ENCODE data around the gene RASGRP2. TPM values are rescaled to one million over a fixed set of nuclear protein-coding genes. Genes with fewer than 3 reads are reported as not detected.
A peak's percentile ranks its signal among the peaks of the same experiment; 100 is the strongest.

Gene RASGRP2
- total RNA-seq, 1 donor from 2014 or later = 4.2 TPM

DNA sequence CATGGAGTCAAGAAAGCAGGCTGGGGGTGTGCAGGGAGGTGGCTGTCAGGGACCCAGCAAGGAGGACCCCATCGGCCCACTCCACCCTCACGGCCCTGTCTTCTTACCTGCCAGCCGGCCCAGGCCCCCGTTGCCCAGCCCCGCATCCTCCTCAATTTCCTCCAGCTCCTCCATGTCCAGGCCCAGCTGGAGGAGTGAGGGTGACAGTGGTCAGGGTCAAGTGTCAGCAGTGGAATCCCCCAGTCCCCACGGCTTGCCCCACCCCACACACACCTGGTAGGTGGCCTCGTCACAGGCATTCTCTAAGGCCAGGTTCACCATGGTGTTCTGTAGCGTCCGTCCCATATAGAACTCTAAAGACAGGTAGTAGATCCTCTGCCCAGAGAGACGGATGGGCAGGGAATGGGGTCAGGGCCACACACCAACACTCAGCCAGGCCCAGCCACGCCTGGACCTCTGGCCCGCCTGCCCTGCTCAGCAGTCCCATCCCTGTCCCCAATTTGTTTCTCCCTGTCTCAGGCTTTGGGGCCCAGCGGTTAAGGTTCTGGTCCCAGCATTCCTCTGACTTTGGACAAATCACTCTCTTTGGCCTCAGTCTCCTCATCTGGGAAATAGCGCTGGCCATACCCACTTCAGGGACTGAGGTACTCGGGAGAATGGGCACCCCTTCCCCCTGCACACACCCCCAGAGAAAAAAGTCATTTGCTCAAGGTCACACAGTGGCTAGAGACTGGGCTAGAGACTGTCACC is 14.6 kb upstream of the RASGRP2 start:
- no peak for ATAC-seq
- DNase-seq (ENCODE audit: low spot score) = no peak

DNA sequence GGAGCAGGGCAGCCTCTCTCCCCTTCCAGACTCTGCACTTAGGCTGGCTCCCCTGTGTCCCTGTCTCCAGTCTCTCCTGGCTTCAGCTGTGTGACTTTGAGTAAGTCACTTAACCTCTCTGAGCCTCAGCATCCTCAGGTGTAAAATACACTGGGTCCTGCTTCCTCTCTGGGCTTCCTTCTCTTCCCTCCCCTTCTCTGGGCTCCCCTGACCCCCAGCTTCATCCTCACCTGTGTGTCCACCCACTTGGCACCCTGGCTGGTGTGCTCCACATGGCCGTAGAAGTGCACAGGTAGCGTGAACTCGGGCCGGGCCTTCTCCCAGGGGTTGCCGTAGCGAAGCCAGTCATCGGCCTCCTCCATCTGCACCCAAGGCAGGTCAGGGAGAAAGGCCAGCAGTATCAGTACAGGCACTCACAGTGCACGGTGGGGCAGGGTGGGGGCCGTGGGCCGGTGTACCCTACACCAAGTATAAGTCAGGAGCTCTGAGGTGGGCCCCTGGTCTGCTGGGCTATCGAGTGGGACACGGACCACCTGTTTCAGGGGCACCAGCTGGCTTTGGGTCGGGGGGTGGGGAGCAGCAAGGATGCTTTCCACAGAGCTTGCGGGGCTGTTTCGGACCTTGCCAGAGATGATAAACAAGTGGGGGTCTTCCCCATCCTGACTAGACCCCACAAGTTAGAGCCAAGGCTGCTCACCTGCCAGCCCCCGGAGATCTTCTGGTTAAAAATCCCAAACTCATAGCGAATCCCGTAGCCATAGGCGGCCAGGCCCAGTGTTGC is 13.8 kb upstream of the RASGRP2 start:
- DNase-seq (ENCODE audit: low spot score) (no peak), ATAC-seq (no peak)

DNA sequence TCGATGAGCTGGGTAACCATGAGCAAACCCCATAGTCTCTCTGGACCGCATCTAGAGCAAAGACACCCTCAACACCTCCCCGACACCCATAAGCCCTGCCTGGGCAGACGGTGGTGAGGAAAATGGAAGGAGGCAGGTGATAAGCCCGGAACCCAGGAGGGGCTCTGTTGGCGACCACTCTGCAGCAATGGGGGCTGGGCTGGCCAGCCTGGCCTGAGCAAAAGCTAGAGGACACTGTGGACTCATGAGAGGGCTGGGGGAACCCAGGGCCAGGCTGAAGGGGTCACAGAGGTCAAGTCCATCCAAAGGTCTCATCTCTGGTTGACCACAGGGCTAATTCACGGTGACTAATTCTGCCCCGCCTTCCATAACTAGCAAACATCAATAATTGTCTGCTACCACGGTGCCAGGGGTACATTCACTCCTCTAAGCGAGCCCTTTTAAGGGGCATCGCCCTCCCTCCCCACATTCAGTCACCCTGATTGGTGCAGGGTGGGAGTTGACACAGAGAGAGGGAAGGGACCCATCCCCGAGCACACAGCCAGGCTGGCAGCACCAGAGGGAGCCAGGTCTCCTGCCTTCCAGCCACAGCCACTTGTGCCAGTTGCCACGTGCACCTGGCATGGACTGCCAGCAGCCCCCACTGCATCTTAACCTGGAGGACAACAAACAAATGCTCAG is 11.9 kb upstream of the RASGRP2 start:
- DNase-seq (ENCODE audit: low spot score) = no peak

DNA sequence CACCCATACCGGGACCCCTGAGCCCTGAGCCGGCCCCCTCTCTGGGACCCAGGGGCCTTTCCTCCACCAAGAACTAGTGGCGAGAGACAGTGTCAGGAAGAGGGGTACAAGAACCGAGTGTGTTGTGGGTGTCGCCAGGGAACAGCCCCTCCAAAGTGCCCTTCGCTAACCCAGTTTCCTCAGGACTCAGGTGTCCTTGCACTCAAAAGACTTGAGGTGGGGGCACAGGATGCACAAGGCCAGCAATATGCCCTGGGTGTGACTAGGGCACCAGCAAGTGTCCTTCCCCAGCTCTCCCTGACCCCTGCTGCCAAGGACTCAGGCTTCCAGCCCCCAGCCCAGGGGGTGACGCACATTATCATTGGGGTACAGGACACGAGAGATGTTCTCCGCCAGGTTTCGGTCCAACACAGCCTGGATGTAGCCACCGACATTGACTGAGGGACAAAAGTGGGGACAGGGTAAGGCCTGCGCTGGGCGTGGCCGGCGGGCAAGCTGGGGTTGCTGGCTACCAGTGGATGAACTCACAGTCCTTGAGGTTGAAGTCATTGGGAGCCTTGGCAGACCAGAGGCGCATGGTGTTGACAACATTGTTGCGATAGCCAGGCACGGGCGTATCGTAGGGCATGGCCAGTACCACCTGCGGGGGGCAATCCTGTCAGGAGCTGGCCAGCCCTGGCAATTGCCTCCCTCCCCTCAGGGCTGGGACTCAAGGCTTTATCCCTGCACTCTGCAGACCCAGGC is 11.1 kb upstream of the RASGRP2 start:
- ATAC-seq (no peak), DNase-seq (ENCODE audit: low spot score) (no peak)

More for the DNA sequence above, 11.9 kb upstream of the RASGRP2 start:
- no peak for ATAC-seq

DNA sequence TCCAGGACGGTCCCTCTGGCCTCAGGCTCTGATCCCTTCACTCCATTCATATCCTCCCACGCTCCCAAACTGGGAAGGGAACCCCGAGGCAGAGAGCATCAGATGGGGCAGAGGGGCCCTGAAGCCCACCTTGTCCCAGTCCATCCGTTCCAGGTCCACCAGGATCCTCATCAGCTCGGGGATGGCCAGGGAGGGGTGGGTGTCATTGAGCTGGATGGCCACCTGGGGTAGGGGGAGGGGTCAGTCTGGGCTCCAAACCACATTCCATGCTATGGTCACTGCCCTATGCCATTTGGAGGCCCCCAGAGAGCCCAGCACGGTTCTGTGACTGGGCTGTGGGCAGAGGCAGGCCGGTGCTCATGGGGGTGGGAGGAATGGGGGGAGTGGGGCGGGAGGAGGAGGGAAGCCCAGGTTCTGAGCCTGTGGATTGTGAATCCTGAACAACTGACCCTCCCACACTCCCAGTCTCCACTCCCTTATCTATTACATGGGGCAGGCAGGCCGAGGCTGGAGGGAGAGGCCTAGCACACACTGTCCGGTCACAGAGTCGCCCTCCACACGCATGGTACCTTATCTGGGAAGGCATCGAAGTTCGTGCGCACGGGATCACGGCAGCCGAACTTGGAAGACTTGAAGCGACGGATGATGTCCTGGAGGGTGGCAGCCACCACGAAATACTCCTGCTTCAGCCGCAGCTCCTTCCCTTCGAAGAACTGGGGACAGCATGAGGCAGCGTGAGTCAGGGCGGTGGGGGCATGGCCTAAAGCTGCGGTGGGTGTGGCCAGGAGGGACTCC is 10.4 kb upstream of the RASGRP2 start:
- DNase-seq (ENCODE audit: low spot score) = no peak
- ATAC-seq = no peak

DNA sequence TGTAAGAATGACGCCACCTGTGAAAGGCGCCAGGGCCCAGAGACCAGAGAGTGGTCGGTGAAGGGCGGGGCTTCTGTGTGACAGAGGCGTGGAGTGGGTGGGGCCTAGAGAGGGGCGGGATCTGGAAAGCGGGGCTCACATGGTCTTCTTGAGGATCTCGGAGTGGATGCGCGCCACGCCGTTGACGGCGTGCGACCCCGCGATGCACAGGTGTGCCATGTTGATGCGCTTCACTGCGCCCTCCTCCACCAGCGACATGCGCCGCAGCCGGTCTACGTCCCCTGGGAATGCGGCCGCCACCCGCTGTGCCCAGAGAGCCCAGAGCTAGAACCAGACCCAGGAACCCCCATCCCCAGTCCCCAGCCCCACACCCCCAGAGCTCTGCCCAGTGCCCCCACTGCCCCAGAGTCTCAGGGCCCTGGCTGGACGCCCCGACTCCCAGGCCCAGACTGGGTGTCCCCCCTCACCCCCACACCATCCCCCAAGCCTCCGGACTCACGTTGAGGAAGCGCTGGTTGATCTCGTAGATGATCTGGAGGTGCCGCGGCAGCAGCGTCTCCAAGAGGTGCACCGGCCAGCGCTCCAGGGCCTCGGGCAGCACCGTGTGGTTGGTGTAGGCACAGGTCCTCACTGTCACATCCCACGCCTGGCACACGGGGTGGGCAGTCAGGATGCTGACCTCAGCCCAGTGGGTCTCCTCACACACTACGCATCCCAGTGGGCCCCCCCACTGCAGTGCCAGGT is 9.6 kb upstream of the RASGRP2 start:
- ATAC-seq = no peak
- no peak for DNase-seq (ENCODE audit: low spot score)

DNA sequence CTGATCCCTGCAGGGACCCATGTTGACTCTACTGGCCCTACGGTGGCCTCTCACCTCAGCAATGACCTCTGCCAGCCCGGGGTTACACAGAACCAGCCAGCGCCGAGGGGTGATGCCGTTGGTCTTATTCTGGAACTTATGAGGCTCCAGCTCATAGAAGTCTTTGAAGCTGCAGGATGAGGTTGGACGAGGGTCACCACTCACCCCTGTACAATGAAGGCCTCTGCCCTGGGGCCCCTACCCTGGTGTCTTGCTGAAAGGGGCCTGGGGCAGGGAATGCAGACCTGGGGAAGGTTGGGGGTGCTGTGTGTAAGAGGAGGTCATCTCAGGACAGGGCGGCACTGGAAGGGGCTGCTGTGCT is 9.1 kb upstream of the RASGRP2 start:
- DNase-seq (ENCODE audit: low spot score) = no peak
- ATAC-seq = no peak

DNA sequence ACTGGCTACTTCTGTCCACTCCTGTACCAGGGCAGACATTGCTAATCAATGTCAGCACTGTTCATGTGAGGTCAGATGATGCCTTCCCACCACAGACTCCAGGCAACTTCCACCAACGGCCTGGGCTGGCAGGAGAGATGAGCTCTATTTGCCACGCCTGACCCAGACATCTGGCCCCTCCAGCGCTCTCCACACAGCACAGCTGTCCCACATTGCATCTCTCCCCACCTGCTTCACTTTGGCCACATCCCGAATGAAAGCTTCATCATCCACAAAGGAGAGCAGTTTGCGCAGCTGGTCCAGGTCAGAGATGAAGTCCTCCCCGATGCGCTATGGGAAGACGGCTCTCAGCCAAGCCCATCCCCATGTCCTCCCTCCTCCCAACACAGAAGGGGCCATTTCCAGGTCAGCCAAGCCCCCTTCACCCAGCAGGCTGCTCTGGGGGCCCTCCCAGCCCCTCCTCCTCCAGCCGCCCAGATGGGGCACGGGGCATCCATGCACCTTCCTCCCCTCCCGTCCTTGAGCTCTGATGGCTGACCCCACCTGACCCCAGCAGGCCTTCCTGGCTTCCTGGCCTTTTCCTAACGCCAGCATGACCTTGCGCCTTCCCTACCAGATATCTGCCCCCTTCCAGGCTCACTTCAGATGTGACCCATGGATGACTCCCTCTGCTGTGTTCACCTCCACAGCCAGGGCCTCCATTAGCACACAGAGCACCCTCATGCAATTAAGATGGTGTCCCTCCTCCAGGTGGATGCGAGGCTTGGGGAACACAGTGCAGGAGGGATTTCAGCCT is 8.4 kb upstream of the RASGRP2 start:
- ATAC-seq (no peak), DNase-seq (ENCODE audit: low spot score) (no peak)

DNA sequence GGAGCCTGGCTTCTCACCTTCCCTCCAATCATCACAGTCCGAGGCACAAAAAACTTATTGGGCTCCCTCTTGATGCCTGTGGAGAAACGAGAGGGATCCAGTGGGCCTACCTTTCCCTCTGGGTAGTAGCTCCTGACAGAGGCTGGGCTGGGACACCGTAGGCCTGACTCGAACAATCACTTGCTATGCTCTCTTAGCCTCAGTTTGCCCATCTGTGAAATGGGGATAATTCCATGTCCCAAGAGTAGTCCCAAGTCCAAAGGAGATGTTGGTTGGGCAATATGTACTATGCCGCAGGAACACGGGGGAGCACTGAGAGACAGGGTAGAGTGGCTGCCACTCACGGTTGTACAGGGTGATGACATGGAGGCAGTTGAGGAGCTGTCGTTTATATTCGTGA is 7.6 kb upstream of the RASGRP2 start:
- DNase-seq (ENCODE audit: low spot score) (no peak), ATAC-seq (no peak)

DNA sequence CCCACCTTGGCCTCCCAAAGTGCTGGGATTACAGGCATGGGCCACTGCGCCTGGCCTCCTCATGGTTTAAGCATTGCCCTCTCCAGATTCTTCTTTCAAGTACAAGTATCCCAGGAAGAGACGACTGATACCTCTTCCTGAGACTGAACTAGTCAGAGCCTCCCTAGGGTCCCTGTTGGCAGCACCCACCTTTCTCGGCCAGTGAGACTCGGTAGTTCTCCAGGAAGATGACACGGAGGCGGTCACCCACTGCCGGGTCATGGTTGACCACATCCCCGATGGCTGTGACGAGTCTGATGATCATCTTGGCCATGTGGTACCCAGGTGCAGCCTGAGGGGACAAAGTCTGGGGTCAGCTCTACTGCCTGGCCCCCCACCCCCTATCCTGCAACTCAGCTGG is 7.2 kb upstream of the RASGRP2 start:
- no peak for DNase-seq (ENCODE audit: low spot score)
- no peak for ATAC-seq

DNA sequence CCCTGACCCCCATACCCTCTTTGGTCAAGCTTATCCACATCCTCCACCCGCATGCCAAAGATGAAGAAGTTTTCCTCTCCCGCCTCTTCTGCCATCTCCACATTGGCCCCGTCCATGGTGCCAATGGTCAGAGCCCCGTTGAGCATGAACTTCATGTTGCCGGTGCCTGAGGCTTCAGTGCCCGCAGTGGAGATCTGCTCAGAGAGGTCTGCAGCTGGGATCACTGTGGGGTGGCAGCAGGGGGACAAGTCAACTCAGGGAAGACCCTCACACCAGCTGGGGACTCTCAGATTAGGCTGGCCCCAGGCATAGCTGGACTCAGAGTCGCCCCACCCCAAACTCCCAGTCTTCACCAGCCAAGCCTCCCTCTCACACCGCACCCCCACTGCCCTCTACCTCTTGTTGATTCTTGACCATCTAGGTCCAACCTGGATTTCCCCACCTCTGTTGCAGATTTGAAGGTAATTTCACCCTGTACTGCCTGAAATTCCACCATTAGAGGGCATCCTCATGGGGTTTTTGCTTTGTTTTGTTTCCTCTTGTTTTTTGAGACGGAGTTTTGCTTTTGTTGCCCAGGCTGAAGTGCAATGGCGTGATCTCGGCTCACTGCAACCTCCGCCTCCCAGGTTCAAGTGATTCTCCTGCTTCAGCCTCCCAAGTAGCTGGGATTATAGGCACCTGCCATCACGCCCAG is 6.6 kb upstream of the RASGRP2 start:
- ATAC-seq (no peak), DNase-seq (ENCODE audit: low spot score) (no peak)

DNA sequence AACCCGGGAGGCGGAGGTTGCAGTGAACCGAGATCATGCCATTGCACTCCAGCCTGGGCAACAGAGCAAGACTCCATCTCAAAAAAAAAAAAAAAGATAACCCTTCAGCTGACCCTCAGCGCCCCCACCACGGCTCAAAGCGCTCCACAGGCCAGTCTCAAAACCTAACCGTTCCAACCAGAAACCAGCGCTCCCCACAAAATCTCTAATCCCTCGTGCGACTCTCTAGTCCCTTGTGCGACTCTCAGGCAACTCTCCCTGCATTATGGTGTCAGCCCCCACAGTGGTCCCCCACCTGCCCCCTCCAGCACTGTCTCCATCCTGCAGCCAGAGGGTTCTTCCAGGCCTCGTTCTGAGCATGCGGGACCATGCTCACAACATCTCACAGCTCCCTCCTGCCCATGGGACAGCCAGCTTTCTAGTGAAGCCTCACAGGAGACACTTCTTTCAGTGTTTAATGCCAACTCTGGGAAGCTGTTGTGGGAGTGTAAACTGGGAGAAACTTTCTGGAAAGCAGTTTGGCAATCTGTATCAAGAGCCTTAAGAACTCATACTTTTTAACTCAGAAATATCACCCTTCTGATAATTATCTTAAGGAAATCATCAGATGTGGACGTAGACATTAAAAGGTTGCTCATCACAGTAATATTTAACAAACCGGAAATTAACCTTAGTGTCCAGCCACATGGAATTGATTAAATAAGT is 4.2 kb upstream of the RASGRP2 start:
- DNase-seq (ENCODE audit: low spot score) (no peak), ATAC-seq (no peak)

DNA sequence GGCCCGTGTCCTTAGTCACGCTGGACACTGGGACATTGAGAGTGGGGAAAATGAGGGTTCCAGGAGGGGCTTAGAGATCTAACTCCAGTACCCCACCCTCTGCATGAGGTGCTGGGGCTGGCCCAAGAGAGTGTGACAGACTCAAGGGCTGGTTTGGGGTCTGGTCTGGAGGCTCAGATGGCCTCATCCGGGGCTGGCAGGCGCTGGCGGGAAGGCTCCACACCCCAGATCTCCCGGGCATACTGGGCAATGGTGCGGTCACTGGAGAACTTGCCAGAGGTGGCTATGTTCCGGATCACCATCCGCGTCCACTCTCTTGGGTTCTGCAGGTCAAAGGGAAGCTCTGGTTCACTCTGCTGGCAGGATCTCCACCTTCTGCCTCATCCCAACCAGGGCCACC is 2.5 kb upstream of the RASGRP2 start:
- DNase-seq (ENCODE audit: low spot score) (no peak), ATAC-seq (no peak)

DNA sequence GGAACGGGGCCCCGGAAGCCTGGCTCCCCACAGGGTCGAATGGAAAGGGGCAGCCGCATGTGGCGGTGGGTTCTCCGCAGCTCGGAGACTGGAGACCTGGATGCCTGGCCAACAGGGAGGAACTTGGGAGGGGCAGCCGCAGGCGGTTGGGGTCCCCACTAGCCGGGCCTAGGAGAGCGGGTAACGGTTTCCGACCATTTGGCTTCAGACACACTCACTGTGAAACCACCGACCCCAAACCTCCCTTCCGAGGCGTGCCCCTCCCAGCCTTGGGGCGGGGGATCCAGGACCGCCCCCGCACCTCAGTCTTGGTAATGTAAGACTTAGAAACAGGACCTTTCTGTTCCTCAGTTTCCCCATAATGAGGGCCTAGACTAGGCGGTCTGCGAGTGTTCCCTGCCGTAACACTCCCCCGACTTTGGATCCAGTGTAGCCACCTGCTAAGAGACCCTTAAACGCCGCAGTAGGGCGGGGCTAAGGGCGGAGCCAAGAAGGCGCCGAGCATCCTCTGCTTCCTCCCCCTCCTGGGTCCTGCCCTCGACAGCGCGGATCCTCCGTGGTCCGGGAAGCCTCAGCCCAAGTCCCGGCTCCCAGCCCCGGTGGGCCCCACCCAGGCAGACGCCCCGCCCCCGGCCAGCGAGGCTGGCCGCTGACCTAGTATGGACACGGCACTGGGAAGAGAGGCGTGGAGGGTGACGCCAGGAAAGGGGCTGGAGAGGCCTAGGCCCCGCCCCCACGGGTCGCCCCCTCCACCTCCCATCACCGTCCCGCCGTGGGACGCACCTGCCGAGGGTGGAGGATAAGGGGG is 1.8 kb upstream of the RASGRP2 start:
- ATAC-seq = peak; percentile 40
- DNase-seq (ENCODE audit: low spot score) = peak; percentile 79

DNA sequence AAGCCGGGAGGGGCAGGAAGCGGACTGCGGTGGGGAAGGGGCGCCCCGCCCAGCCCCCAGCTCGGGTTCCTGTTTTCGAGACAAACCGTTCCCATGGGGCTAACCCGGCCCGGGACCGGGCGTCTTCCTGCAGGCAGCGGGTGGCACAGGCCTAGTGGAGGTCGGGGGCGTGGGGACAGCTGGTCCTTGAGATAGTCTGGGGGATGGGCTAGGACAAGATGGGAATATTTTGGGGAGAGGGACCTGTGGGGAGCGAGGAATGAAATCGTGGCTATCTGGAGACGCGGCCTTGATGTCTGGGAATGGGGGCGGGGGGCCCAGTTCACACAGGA is 1.2 kb upstream of the RASGRP2 start:
- peak; percentile 2 for ATAC-seq
- peak; percentile 76 for DNase-seq (ENCODE audit: low spot score)

DNA sequence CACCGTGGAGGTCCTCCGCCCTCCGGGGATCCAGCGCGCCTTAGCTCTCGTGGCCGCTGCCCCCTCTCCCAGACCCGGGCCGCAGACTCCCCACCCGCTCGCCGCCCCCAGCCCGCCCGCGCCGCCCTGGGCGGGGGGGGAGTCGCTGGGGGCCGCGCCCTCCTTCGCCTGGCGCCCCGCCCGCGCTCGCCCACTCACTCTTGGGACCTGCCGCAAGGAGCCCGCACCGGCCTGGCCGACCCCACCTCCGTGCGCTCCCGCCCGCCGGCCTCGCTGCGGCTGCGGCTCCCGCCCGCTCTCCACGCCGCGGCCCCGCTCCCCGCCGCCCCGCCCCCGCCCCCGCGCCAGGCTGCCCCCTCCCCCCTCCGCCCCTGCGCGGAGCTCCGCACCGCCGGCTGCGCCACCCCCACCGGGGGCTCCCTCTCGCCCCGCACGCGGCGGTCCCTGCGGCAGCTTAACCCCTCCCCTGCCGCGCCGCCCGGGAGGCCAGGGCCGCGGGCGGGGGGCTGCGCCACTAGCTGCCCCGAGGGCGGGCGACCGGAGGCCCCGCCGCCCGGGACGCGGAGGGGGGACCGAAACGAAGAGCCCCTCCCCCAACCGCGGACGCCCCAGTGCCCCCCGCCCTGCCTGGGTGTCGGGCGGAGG is 724 bp upstream of the RASGRP2 start:
- ATAC-seq (no peak), DNase-seq (ENCODE audit: low spot score) (no peak)

Measured in left lobe of liver (tissue), 2 donors.